Natural killer cell (primary cell): ENCODE measurements around the gene PCDHGA1. TPM values are rescaled to one million over a fixed set of nuclear protein-coding genes. Genes with fewer than 3 reads are reported as not detected.

Source experiments
- ATAC-seq, 3 donors: fragments of 150-1000 bp in 2 of 3; fragments of 200-7000 bp in 1 of 3; cut with Tn5 transposase; 1 replicate in 1 of 3; 2 replicates in 2 of 3; pipeline ENCODE4 v1.10.0; 2021; ENCODE audit warnings: mild to moderate bottlenecking in 2 of 3, moderate library complexity in 2 of 3
- DNase-seq, 2 donors: peaks; one replicate each; pipeline versions ENCODE4 v3.0.0 to v3.0.0-alpha.2; 2013 to 2021; ENCODE audit warnings: mixed read lengths in 1 of 2
- H3K27ac ChIP-seq: one replicate; pipeline ENCODE4 v1.5.1; 2013; ENCODE audit warnings: mild to moderate bottlenecking, low read length
- H3K27me3 ChIP-seq: one replicate; pipeline ENCODE4 v1.6.1; 2013; ENCODE audit warnings: low read length; ENCODE audit not compliant: control insufficient read depth, insufficient read depth
- H3K36me3 ChIP-seq: one replicate; pipeline ENCODE4 v1.6.1; 2013; ENCODE audit warnings: low read length; ENCODE audit not compliant: control insufficient read depth, insufficient read depth
- H3K4me1 ChIP-seq: one replicate; pipeline ENCODE4 v1.6.1; 2013; ENCODE audit warnings: low read length; ENCODE audit not compliant: control insufficient read depth, insufficient read depth
- H3K4me3 ChIP-seq: one replicate; pipeline ENCODE4 v1.5.1; 2013; ENCODE audit warnings: low read length
- H3K9me3 ChIP-seq: one replicate; pipeline ENCODE4 v1.6.1; 2013; ENCODE audit warnings: low read length; ENCODE audit not compliant: control insufficient read depth, insufficient read depth
- H3K27ac Mint-ChIP-seq, 2 donors: one replicate each; pipeline ENCODE4 v1.8.0; 2022; ENCODE audit warnings: mild to moderate bottlenecking in 2 of 2, mixed read lengths in 2 of 2, moderate library complexity in 1 of 2
- H3K27me3 Mint-ChIP-seq, 2 donors: one replicate each; pipeline ENCODE4 v1.8.0; 2022; ENCODE audit warnings: low read depth in 2 of 2, mixed read lengths in 2 of 2
- H3K36me3 Mint-ChIP-seq: one replicate; pipeline ENCODE4 v1.8.0; 2022; ENCODE audit warnings: mixed read lengths
- H3K4me1 Mint-ChIP-seq, 2 donors: one replicate each; pipeline ENCODE4 v1.8.0; 2022; ENCODE audit warnings: mixed read lengths in 2 of 2
- H3K4me3 Mint-ChIP-seq: one replicate; pipeline ENCODE4 v1.8.0; 2022; ENCODE audit warnings: mild to moderate bottlenecking, moderate library complexity, mixed read lengths
- H3K9me3 Mint-ChIP-seq, 2 donors: one replicate each; pipeline ENCODE4 v1.8.0; 2022; ENCODE audit warnings: mixed read lengths in 2 of 2
- CTCF ChIP-seq: fragments of 200-600 bp; IDR thresholded peaks from one replicate; pipeline ENCODE4 v1.8.0; 2022; ENCODE audit warnings: antibody characterized with exemption
- WGBS: methylation state at CpG from one replicate; pipeline ENCODE4 v1.1.7; 2013; ENCODE audit warnings: missing lambda C conversion rate; ENCODE audit not compliant: insufficient coverage; 5-methylcytosine and 5-hydroxymethylcytosine counted together
- intact Hi-C: fragments of 100-400 bp; cut with micrococcal nuclease; formaldehyde crosslinking; loops from one replicate; pipeline ENCODE4 v1.14.2; 2022
- total RNA-seq, 4 donors: library from RNA; stranded (reverse); fragments of 120-200 nt in 1 of 4; gene quantifications; one replicate each; pipeline versions ENCODE4 v1.2.3 to v1.2.4, GENCODE V29; 2013 to 2022

Gene PCDHGA1
- total RNA-seq, 3 donors from 2014 or later (not counting 1 experiment from before 2014, with no cell fraction given) = not detected

- intact Hi-C loops = no loop called here
- TF ChIP-seq CTCF = no peak
- Histone ChIP-seq H3K36me3 (no peaks in the 10 kb centered on the region), H3K27me3 (peaks cover 74% of the 10 kb centered on the region), H3K9me3 (peaks cover 36% of the 10 kb centered on the region), H3K27ac (no peak overlapping the region), H3K4me1 (peaks cover 15% of the 10 kb centered on the region), H3K4me3 (no peak overlapping the region)
- Mint-ChIP-seq H3K4me3 (no peak overlapping the region), H3K9me3 (peaks cover 0 to 5% of the 10 kb centered on the region in 2 donors), H3K27ac (no peak overlapping the region), H3K36me3 (peaks cover 18% of the 10 kb centered on the region), H3K4me1 (peaks cover 14 to 27% of the 10 kb centered on the region in 2 donors), H3K27me3 (peaks cover 68 to 69% of the 10 kb centered on the region in 2 donors)
- DNase-seq (no peak), ATAC-seq (no peak)
- WGBS = 47% methylated on average over 74 of the region's 74 CpGs
These were observed 89.0 kb downstream of the PCDHGA1 start for GRCh38 chr5:141419074-141419880.

- peaks cover 72% of the 10 kb centered on the region for H3K27me3 ChIP-seq
- no peak within 1 kb of the TSS for H3K27ac ChIP-seq
- intact Hi-C loops = loop anchor here (5.0 kb wide), 1 partner anchor 34 kb away; the partner anchor contains the start of gene PCDHGB4
- peak within 1 kb of the TSS; percentile 6 for H3K4me3 ChIP-seq
- DNase-seq (peak in 1 of 2 donors; percentile 56), ATAC-seq (peak; percentile 46 to 61 (median 53))
- peak; percentile 56 for TF ChIP-seq CTCF
- H3K9me3 Mint-ChIP-seq = peaks cover 0 to 5% of the 10 kb centered on the region in 2 donors
- H3K4me3 Mint-ChIP-seq = peak within 1 kb of the TSS; percentile 58
- H3K4me1 Mint-ChIP-seq = peaks cover 10 to 18% of the 10 kb centered on the region in 2 donors
- H3K27ac Mint-ChIP-seq = no peak within 1 kb of the TSS
- peaks cover 16% of the 10 kb centered on the region for H3K36me3 Mint-ChIP-seq
- peaks cover 60% of the 10 kb centered on the region in 2 donors for H3K27me3 Mint-ChIP-seq
- no peaks in the 10 kb centered on the region for H3K36me3 ChIP-seq
- peaks cover 11% of the 10 kb centered on the region for H3K4me1 ChIP-seq
- 9% methylated on average over 41 of the region's 42 CpGs for WGBS
- H3K9me3 ChIP-seq = peaks cover 36% of the 10 kb centered on the region
These were observed 90.7 kb downstream of the PCDHGA1 start, which contains the start of gene PCDHGA11 for GRCh38 chr5:141420855-141421488. Gene PCDHGA11 (plus strand): TSS chr5:141421051. CDS start chr5:141421228, 177 bp downstream.

GRCh38 chr5:141421489-141421855 lies 91.2 kb downstream of the PCDHGA1 start:
- Mint-ChIP-seq H3K27me3 (peaks cover 55 to 57% of the 10 kb centered on the region in 2 donors), H3K36me3 (peaks cover 16% of the 10 kb centered on the region), H3K4me3 (peak overlapping the region; percentile 58), H3K27ac (no peak overlapping the region), H3K4me1 (peaks cover 10 to 18% of the 10 kb centered on the region in 2 donors), H3K9me3 (peaks cover 0 to 5% of the 10 kb centered on the region in 2 donors)
- Histone ChIP-seq H3K4me3 (no peak overlapping the region), H3K27ac (no peak overlapping the region), H3K36me3 (no peaks in the 10 kb centered on the region), H3K4me1 (peaks cover 11% of the 10 kb centered on the region), H3K9me3 (peaks cover 36% of the 10 kb centered on the region), H3K27me3 (peaks cover 70% of the 10 kb centered on the region)
- intact Hi-C loops = loop anchor here (5.0 kb wide), 1 partner anchor 34 kb away; the partner anchor contains the start of gene PCDHGB4
- WGBS = 15% methylated on average over 13 of the region's 13 CpGs
- no peak for TF ChIP-seq CTCF
- DNase-seq (no peak), ATAC-seq (no peak)
